K562 (cell line): ENCODE results near the gene MCAM. TPM values are rescaled to one million over a fixed set of nuclear protein-coding genes. Genes with fewer than 3 reads are reported as not detected.

Source experiments
- ARID1B ChIP-seq: fragments of 450-650 bp; IDR thresholded peaks from 2 replicates; pipeline ENCODE4 v1.6.1; 2016; ENCODE audit warnings: antibody characterized with exemption, mild to moderate bottlenecking, inconsistent platforms
- BACH1 ChIP-seq: fragments of 200-800 bp; sonication (Bioruptor generic); IDR thresholded peaks from 2 replicates; pipeline ENCODE4 v1.6.1; 2016; ENCODE audit warnings: missing genetic modification characterization, missing compliant biosample characterization
- CREM ChIP-seq: IDR thresholded peaks from 2 replicates; pipeline ENCODE4 v1.6.1; 2014; ENCODE audit warnings: antibody characterized with exemption, low read depth
- FUS ChIP-seq: fragments of 200-400 bp; formaldehyde crosslinking; optimal IDR thresholded peaks from 2 replicates; pipeline ENCODE3; 2017; ENCODE audit warnings: low read depth, low read length
- KHSRP ChIP-seq: fragments of 450-650 bp; IDR thresholded peaks from 2 replicates; pipeline ENCODE4 v1.6.1; 2017
- MCM3 ChIP-seq: fragments of 450-650 bp; IDR thresholded peaks from 2 replicates; pipeline ENCODE4 v1.6.1; 2016
- MCM5 ChIP-seq: fragments of 450-650 bp; IDR thresholded peaks from 2 replicates; pipeline ENCODE4 v1.6.1; 2016; ENCODE audit warnings: low read depth
- MLLT1 ChIP-seq, 2 experiments: fragments of 450-650 bp; IDR thresholded peaks; 2 replicates each; pipeline ENCODE4 v1.6.1; 2016
- POLR2A ChIP-seq: fragments of 450-650 bp; conservative IDR thresholded peaks from 2 replicates; pipeline ENCODE4 v1.6.1; 2016
- PTRF ChIP-seq: fragments of 450-650 bp; IDR thresholded peaks from 2 replicates; pipeline ENCODE4 v1.6.1; 2016; ENCODE audit warnings: mild to moderate bottlenecking, missing genetic modification characterization, missing compliant biosample characterization
- PURB ChIP-seq: sonication (generic); formaldehyde crosslinking; IDR thresholded peaks from 2 replicates; pipeline ENCODE4 v1.9.0; 2021; ENCODE audit warnings: low read depth, mild to moderate bottlenecking, missing genetic modification reagents
- RB1 ChIP-seq: fragments of 450-650 bp; IDR thresholded peaks from 2 replicates; pipeline ENCODE4 v1.6.1; 2017; ENCODE audit warnings: low read depth, mild to moderate bottlenecking
- RBFOX2 ChIP-seq: fragments of 200-400 bp; formaldehyde crosslinking; IDR thresholded peaks from 2 replicates; pipeline ENCODE4 v1.6.1; 2017; ENCODE audit warnings: low read depth, mild to moderate bottlenecking, low read length, moderate library complexity
- SAP30 ChIP-seq: fragments of 200-600 bp; sonication (generic); IDR thresholded peaks from 2 replicates; pipeline ENCODE4 v1.6.1; 2012; ENCODE audit warnings: borderline replicate concordance, low read depth, mild to moderate bottlenecking, moderate library complexity, low read length, control low read depth, inconsistent platforms; ENCODE audit not compliant: insufficient read depth, poor library complexity, severe bottlenecking
- SIN3B ChIP-seq: fragments of 450-650 bp; IDR thresholded peaks from 2 replicates; pipeline ENCODE4 v1.6.1; 2017; ENCODE audit warnings: low read depth, mild to moderate bottlenecking, moderate library complexity
- TAF15 ChIP-seq: fragments of 200-400 bp; formaldehyde crosslinking; IDR thresholded peaks from 2 replicates; pipeline ENCODE4 v1.6.1; 2017; ENCODE audit warnings: mild to moderate bottlenecking, low read depth, low read length, moderate library complexity
- TCF7 ChIP-seq: sonication (generic); IDR thresholded peaks from 2 replicates; pipeline ENCODE4 v1.6.1; 2016; ENCODE audit warnings: antibody characterized with exemption, borderline replicate concordance
- ZNF347 ChIP-seq: fragments of 450-650 bp; formaldehyde crosslinking; IDR thresholded peaks from 2 replicates; pipeline ENCODE4 v1.4.0; 2020; ENCODE audit warnings: low read depth, mild to moderate bottlenecking, moderate library complexity
- ZNF696 ChIP-seq: fragments of 250-450 bp; sonication (Bioruptor Pico); conservative IDR thresholded peaks from 2 replicates; pipeline ENCODE4 v1.4.0; 2020; ENCODE audit warnings: mild to moderate bottlenecking, moderate library complexity
- ZNF76 ChIP-seq: fragments of 250-450 bp; sonication (Bioruptor Pico); IDR thresholded peaks from 2 replicates; pipeline ENCODE4 v1.4.0; 2020; ENCODE audit warnings: mild to moderate bottlenecking, moderate library complexity, borderline replicate concordance
- polyA plus RNA-seq, 8 experiments: library from polyadenylated mRNA; depleted of rRNA in 4 of 8; stranded (reverse) in 5 of 8; unstranded in 3 of 8; fragments of >200 nt; fragmentation: Nextera tagmentation in 2 of 8; fragmentation: Illumina TruSeq in 1 of 8; extraction: Ambion mirVana in 2 of 8; extraction: Trizol in 1 of 8; gene quantifications; 2 replicates each; pipeline versions ENCODE4 v1.2.1 to v1.2.3, GENCODE V29; 2011 to 2014; ENCODE audit warnings: inconsistent platforms in 1 of 8, missing spikeins in 1 of 8
- total RNA-seq, 7 experiments: library from RNA; depleted of rRNA in 6 of 7; stranded (reverse); fragments of >200 nt in 6 of 7; fragmentation: Illumina TruSeq in 2 of 7; extraction: Trizol in 2 of 7; gene quantifications; 2 replicates each; pipeline versions ENCODE4 v1.2.1 to v1.2.3, GENCODE V29; 2011 to 2021; ENCODE audit warnings: low replicate concordance in 1 of 7
- TF ChIP-seq, protein P1 (sequence below): fragments of 250-450 bp; sonication (Bioruptor Pico); IDR thresholded peaks from 2 replicates; pipeline ENCODE4 v1.5.1; 2021; ENCODE audit warnings: mild to moderate bottlenecking
- TF ChIP-seq, protein P2 (sequence below): sonication (generic); formaldehyde crosslinking; IDR thresholded peaks from 2 replicates; pipeline ENCODE4 v1.8.0; 2023; ENCODE audit warnings: mild to moderate bottlenecking, missing genetic modification reagents

MCAM gene
- total and polyA plus RNA-seq, 9 of the 15 experiments (the other 6 are each of a cell fraction or from before 2014, with no cell fraction given) = 14.7 to 118 (median 53.6) TPM

GRCh38 chr11:119323532-119324033 is 6.7 kb upstream of the MCAM start (continued):
- TF ChIP-seq, protein P1, sequence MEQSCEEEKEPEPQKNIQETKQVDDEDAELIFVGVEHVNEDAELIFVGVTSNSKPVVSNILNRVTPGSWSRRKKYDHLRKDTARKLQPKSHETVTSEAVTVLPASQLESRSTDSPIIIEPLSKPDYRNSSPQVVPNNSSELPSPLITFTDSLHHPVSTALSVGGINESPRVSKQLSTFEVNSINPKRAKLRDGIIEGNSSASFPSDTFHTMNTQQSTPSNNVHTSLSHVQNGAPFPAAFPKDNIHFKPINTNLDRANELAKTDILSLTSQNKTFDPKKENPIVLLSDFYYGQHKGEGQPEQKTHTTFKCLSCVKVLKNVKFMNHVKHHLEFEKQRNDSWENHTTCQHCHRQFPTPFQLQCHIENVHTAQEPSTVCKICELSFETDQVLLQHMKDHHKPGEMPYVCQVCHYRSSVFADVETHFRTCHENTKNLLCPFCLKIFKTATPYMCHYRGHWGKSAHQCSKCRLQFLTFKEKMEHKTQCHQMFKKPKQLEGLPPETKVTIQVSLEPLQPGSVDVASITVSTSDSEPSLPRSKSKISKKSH = no peak
- TF ChIP-seq CREM (peak; percentile 31; the same call in 1 of the 2 replicates), BACH1 (no peak), SIN3B (no peak), MCM5 (no peak), RB1 (peak; percentile 67), PTRF (tag) (no peak), TCF7 (no peak), ZNF76 (CRISPR knock-in tag) (no peak), KHSRP (no peak), TAF15 (no peak), POLR2A (no peak), MLLT1 (IDR thresholded peaks at IDR 0.05) (no peak), SAP30 (no peak), PURB (CRISPR knock-in tag) (no peak), RBFOX2 (no peak), MCM3 (no peak), ZNF696 (CRISPR knock-in tag) (no peak), ZNF347 (CRISPR knock-in tag) (no peak), FUS (no peak), ARID1B (no peak)
- TF ChIP-seq, protein P2, sequence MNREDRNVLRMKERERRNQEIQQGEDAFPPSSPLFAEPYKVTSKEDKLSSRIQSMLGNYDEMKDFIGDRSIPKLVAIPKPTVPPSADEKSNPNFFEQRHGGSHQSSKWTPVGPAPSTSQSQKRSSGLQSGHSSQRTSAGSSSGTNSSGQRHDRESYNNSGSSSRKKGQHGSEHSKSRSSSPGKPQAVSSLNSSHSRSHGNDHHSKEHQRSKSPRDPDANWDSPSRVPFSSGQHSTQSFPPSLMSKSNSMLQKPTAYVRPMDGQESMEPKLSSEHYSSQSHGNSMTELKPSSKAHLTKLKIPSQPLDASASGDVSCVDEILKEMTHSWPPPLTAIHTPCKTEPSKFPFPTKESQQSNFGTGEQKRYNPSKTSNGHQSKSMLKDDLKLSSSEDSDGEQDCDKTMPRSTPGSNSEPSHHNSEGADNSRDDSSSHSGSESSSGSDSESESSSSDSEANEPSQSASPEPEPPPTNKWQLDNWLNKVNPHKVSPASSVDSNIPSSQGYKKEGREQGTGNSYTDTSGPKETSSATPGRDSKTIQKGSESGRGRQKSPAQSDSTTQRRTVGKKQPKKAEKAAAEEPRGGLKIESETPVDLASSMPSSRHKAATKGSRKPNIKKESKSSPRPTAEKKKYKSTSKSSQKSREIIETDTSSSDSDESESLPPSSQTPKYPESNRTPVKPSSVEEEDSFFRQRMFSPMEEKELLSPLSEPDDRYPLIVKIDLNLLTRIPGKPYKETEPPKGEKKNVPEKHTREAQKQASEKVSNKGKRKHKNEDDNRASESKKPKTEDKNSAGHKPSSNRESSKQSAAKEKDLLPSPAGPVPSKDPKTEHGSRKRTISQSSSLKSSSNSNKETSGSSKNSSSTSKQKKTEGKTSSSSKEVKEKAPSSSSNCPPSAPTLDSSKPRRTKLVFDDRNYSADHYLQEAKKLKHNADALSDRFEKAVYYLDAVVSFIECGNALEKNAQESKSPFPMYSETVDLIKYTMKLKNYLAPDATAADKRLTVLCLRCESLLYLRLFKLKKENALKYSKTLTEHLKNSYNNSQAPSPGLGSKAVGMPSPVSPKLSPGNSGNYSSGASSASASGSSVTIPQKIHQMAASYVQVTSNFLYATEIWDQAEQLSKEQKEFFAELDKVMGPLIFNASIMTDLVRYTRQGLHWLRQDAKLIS (CRISPR knock-in tag) = no peak
